NCI-H146 treated with DMSO at 0.1 percent for 48 hours (cell line): ENCODE data around the gene OSTM1.

ENCODE experiments used
- DNase-seq: peaks from one replicate; lab custom pipeline; 2025; ENCODE audit not compliant: unreplicated experiment; lab: John Stamatoyannopoulos, UW

Gene OSTM1

GRCh38 chr6:108074359-108075144, at the start of gene OSTM1:
Gene OSTM1 (minus strand): TSS chr6:108074741. CDS start chr6:108074651, 90 bp downstream.
- peak; percentile 69 for DNase-seq

- DNase-seq, result peak; percentile 54
These were observed 49.4 kb upstream of the OSTM1 start for GRCh38 chr6:108123946-108124345.

- DNase-seq, result no peak
These were observed 49.0 kb upstream of the OSTM1 start for GRCh38 chr6:108123481-108123929.

- no peak for DNase-seq
These were observed 47.1 kb upstream of the OSTM1 start for GRCh38 chr6:108121612-108122011.

- no peak for DNase-seq
These were observed 45.8 kb upstream of the OSTM1 start for GRCh38 chr6:108120311-108120710.

- no peak for DNase-seq
These were observed 45.2 kb upstream of the OSTM1 start for GRCh38 chr6:108119769-108120141.

- DNase-seq, result no peak
These were observed 44.5 kb upstream of the OSTM1 start for GRCh38 chr6:108118810-108119768.

- no peak for DNase-seq
These were observed 43.8 kb upstream of the OSTM1 start for GRCh38 chr6:108118359-108118724.

GRCh38 chr6:108117427-108118358, 43.2 kb upstream of the OSTM1 start:
- no peak for DNase-seq

- DNase-seq, result no peak
These were observed 42.2 kb upstream of the OSTM1 start for GRCh38 chr6:108116546-108117426.

GRCh38 chr6:108115598-108116058, 41.1 kb upstream of the OSTM1 start:
- DNase-seq, result peak; percentile 8

- peak; percentile 20 for DNase-seq
These were observed 40.5 kb upstream of the OSTM1 start for GRCh38 chr6:108114841-108115597.

GRCh38 chr6:108113557-108114519, 39.3 kb upstream of the OSTM1 start:
- peak; percentile 25 for DNase-seq

GRCh38 chr6:108108374-108108773, 33.8 kb upstream of the OSTM1 start:
- no peak for DNase-seq

GRCh38 chr6:108107102-108107501, 32.6 kb upstream of the OSTM1 start:
- no peak for DNase-seq

GRCh38 chr6:108106694-108107093, 32.2 kb upstream of the OSTM1 start:
- DNase-seq, result no peak

- no peak for DNase-seq
These were observed 31.7 kb upstream of the OSTM1 start for GRCh38 chr6:108106261-108106660.

- DNase-seq, result no peak
These were observed 31.0 kb upstream of the OSTM1 start for GRCh38 chr6:108105571-108105970.
